Peyer's patch (tissue), 4 donors: Measurements from ENCODE around the gene PAPSS1.

Source experiments
- POLR2A ChIP-seq, 2 donors: fragments of 450-650 bp; IDR thresholded peaks; one replicate each; pipeline ENCODE4 v1.5.1; 2017; ENCODE audit warnings: antibody characterized with exemption in 2 of 2, mild to moderate bottlenecking in 2 of 2, moderate library complexity in 2 of 2
- TF ChIP-seq, protein P1 (sequence below), 6 experiments: fragments of 450-650 bp in 4 of 6; fragments of 200-600 bp in 2 of 6; sonication (generic) in 1 of 6; IDR thresholded peaks; one replicate each; pipeline ENCODE4 v1.5.1; 2017 to 2019; ENCODE audit warnings: antibody characterized with exemption in 6 of 6, mild to moderate bottlenecking in 3 of 6, moderate library complexity in 1 of 6

DNA sequence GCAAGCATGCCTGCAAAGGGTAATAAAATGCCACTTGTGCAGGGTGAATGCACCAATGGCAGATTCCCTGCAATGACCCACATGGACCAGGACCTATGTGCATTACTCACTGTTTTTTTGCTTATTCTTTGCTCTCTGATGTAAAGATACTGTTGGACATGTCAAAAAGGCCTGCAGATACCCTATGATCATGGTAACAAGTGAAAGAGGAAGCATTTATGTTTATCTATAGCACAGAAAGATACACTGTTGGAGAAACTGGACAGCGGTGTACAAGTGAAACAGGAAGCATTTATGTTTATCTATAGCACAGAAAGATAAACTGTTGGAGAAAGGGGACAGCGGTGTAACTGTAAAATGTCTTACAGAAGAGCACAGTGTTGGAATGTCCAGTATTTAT, 127.5 kb downstream of the PAPSS1 start:
- TF ChIP-seq, protein P1, sequence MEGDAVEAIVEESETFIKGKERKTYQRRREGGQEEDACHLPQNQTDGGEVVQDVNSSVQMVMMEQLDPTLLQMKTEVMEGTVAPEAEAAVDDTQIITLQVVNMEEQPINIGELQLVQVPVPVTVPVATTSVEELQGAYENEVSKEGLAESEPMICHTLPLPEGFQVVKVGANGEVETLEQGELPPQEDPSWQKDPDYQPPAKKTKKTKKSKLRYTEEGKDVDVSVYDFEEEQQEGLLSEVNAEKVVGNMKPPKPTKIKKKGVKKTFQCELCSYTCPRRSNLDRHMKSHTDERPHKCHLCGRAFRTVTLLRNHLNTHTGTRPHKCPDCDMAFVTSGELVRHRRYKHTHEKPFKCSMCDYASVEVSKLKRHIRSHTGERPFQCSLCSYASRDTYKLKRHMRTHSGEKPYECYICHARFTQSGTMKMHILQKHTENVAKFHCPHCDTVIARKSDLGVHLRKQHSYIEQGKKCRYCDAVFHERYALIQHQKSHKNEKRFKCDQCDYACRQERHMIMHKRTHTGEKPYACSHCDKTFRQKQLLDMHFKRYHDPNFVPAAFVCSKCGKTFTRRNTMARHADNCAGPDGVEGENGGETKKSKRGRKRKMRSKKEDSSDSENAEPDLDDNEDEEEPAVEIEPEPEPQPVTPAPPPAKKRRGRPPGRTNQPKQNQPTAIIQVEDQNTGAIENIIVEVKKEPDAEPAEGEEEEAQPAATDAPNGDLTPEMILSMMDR (IDR thresholded peaks at IDR 0.05) = no peak
- no peak for TF ChIP-seq POLR2A (IDR thresholded peaks at IDR 0.05)
